ENCODE results near the gene NAALADL2. TPM values are rescaled to one million over a fixed set of nuclear protein-coding genes. Genes with fewer than 3 reads are reported as not detected.
"Not testable (repeated sequence)": the region's sequence is repeated elsewhere in the genome, so short reads cannot be mapped to it uniquely, and the experiment has no call there.

Gene NAALADL2
- total RNA-seq, 4 donors from 2014 or later = 10.3 to 16.7 (median 10.9) TPM

GRCh38 chr3:175267561-175267960, 408.4 kb downstream of the NAALADL2 start:
- Histone ChIP-seq H3K9me3 (no peaks in the 10 kb centered on the region), H3K27ac (no peak overlapping the region), H3K4me1 (no peaks in the 10 kb centered on the region), H3K27me3 (no peaks in the 10 kb centered on the region), H3K36me3 (no peaks in the 10 kb centered on the region), H3K4me3 (no peak overlapping the region)
- DNase-seq (ENCODE audit: low spot score in 2 of 2) = no peak
- 0 to 41% methylated on average over 1 of the region's 1 CpG for WGBS, 2 donors
- TF ChIP-seq, protein P1, sequence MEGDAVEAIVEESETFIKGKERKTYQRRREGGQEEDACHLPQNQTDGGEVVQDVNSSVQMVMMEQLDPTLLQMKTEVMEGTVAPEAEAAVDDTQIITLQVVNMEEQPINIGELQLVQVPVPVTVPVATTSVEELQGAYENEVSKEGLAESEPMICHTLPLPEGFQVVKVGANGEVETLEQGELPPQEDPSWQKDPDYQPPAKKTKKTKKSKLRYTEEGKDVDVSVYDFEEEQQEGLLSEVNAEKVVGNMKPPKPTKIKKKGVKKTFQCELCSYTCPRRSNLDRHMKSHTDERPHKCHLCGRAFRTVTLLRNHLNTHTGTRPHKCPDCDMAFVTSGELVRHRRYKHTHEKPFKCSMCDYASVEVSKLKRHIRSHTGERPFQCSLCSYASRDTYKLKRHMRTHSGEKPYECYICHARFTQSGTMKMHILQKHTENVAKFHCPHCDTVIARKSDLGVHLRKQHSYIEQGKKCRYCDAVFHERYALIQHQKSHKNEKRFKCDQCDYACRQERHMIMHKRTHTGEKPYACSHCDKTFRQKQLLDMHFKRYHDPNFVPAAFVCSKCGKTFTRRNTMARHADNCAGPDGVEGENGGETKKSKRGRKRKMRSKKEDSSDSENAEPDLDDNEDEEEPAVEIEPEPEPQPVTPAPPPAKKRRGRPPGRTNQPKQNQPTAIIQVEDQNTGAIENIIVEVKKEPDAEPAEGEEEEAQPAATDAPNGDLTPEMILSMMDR (IDR thresholded peaks at IDR 0.05) = no peak
- TF ChIP-seq EP300 (IDR thresholded peaks at IDR 0.05) (no peak), POLR2A (IDR thresholded peaks at IDR 0.05) (no peak)

- H3K9me3 ChIP-seq = no peaks in the 10 kb centered on the region
- H3K4me1 ChIP-seq = no peaks in the 10 kb centered on the region
- no peaks in the 10 kb centered on the region for H3K27me3 ChIP-seq
- H3K27ac ChIP-seq = no peak overlapping the region
- H3K4me3 ChIP-seq = no peak overlapping the region
- WGBS, 2 donors = 95% methylated on average over 9 of the region's 9 CpGs
- no peaks in the 10 kb centered on the region for H3K36me3 ChIP-seq
- no peak for DNase-seq (ENCODE audit: low spot score in 2 of 2)
- TF ChIP-seq, protein P1 (IDR thresholded peaks at IDR 0.05) = no peak
- TF ChIP-seq EP300 (IDR thresholded peaks at IDR 0.05) (no peak), POLR2A (IDR thresholded peaks at IDR 0.05) (no peak)
Measured at GRCh38 chr3:175269394-175269793, 410.3 kb downstream of the NAALADL2 start.

- H3K9me3 ChIP-seq = no peaks in the 10 kb centered on the region
- H3K27me3 ChIP-seq = no peaks in the 10 kb centered on the region
- H3K27ac ChIP-seq = no peak overlapping the region
- no peak for DNase-seq (ENCODE audit: low spot score in 2 of 2)
- no peak for TF ChIP-seq POLR2A (IDR thresholded peaks at IDR 0.05)
- no peak for TF ChIP-seq EP300 (IDR thresholded peaks at IDR 0.05)
- TF ChIP-seq, protein P1 (IDR thresholded peaks at IDR 0.05) = no peak
- WGBS, 2 donors = 56 to 60% methylated on average over 5 of the region's 5 CpGs
- no peak overlapping the region for H3K4me3 ChIP-seq
- no peaks in the 10 kb centered on the region for H3K36me3 ChIP-seq
- no peaks in the 10 kb centered on the region for H3K4me1 ChIP-seq
Measured at GRCh38 chr3:175270198-175270837, 411.2 kb downstream of the NAALADL2 start.

DNA sequence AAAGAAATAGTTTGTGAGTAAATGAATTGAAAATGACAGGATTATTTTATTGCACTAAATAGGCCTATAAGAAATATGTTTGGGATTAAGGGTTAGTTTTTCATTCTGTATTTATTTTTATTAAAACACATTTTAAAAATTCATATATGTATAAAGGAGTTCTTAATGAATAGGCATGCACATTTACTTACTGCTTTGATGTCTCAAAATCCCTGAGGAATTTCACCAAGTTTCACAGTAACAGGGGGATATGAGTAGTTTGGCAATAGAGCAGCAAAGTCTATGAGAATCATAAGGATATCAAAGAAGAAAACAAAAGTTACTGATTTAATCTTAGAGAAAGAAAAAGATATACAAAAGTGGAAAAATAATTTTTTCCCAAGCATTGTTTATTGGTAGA, 411.7 kb downstream of the NAALADL2 start:
- TF ChIP-seq EP300 (IDR thresholded peaks at IDR 0.05) (no peak), POLR2A (IDR thresholded peaks at IDR 0.05) (no peak)
- TF ChIP-seq, protein P1 (IDR thresholded peaks at IDR 0.05) = no peak
- Histone ChIP-seq H3K9me3 (no peaks in the 10 kb centered on the region), H3K27me3 (no peaks in the 10 kb centered on the region), H3K4me1 (no peaks in the 10 kb centered on the region), H3K27ac (no peak overlapping the region), H3K4me3 (no peak overlapping the region), H3K36me3 (no peaks in the 10 kb centered on the region)
- DNase-seq (ENCODE audit: low spot score in 2 of 2) = no peak

- not testable (repeated sequence) for H3K36me3 ChIP-seq; DNase-seq (ENCODE audit: low spot score in 2 of 2); H3K4me1 ChIP-seq; H3K4me3 ChIP-seq; H3K27ac ChIP-seq; H3K9me3 ChIP-seq; H3K27me3 ChIP-seq
- 95 to 96% methylated on average over 11 of the region's 11 CpGs for WGBS, 2 donors
Measured at GRCh38 chr3:175271465-175271864, 412.3 kb downstream of the NAALADL2 start.

GRCh38 chr3:175272392-175272791, 413.3 kb downstream of the NAALADL2 start:
- 96 to 100% methylated on average over 1 of the region's 1 CpG for WGBS, 2 donors
- H3K4me3 ChIP-seq = no peak overlapping the region
- no peak for DNase-seq (ENCODE audit: low spot score in 2 of 2)
- no peaks in the 10 kb centered on the region for H3K4me1 ChIP-seq
- H3K27ac ChIP-seq = no peak overlapping the region
- H3K9me3 ChIP-seq = no peaks in the 10 kb centered on the region
- no peaks in the 10 kb centered on the region for H3K36me3 ChIP-seq
- no peaks in the 10 kb centered on the region for H3K27me3 ChIP-seq
- no peak for TF ChIP-seq POLR2A (IDR thresholded peaks at IDR 0.05)
- TF ChIP-seq EP300 (IDR thresholded peaks at IDR 0.05) = no peak
- TF ChIP-seq, protein P1 (IDR thresholded peaks at IDR 0.05) = no peak
